Neural crest cell (in vitro differentiated cells): Measurements from ENCODE around the gene CREG2. TPM values are rescaled to one million over a fixed set of nuclear protein-coding genes. Genes with fewer than 3 reads are reported as not detected.

ENCODE experiments used
- DNase-seq: peaks from one replicate; pipeline ENCODE4 v3.0.0; 2021; ENCODE audit warnings: low read depth, mixed read lengths, low spot score
- H3K27ac Mint-ChIP-seq: one replicate; pipeline ENCODE4 v1.8.0; 2021; ENCODE audit warnings: mild to moderate bottlenecking, mixed read lengths; ENCODE audit not compliant: unreplicated experiment
- H3K27me3 Mint-ChIP-seq: 2 replicates; pipeline ENCODE4 v1.8.0; 2021; ENCODE audit warnings: low read depth, mild to moderate bottlenecking, mixed read lengths
- H3K36me3 Mint-ChIP-seq: 2 replicates; pipeline ENCODE4 v1.8.0; 2021; ENCODE audit warnings: low read depth, mild to moderate bottlenecking, mixed read lengths
- H3K4me1 Mint-ChIP-seq: 2 replicates; pipeline ENCODE4 v1.8.0; 2021; ENCODE audit warnings: mixed read lengths
- H3K4me3 Mint-ChIP-seq: one replicate; pipeline ENCODE4 v1.8.0; 2021; ENCODE audit warnings: mild to moderate bottlenecking, mixed read lengths
- H3K9me3 Mint-ChIP-seq: 2 replicates; pipeline ENCODE4 v1.8.0; 2021; ENCODE audit warnings: mixed read lengths
- long read RNA-seq: library from polyadenylated mRNA; unstranded; transcript quantifications from one replicate; pipeline ENCODE4 v2.0.0, GENCODE V29; 2020
- total RNA-seq: library from RNA; stranded (reverse); gene quantifications from 2 replicates; pipeline ENCODE4 v1.2.1, GENCODE V29; 2021
- TF ChIP-seq, protein P1 (sequence below): fragments of 200-600 bp; sonication (generic); conservative IDR thresholded peaks from 2 replicates; pipeline ENCODE4 v1.5.0; 2021; ENCODE audit warnings: antibody characterized with exemption, mild to moderate bottlenecking

Gene CREG2, protein sequence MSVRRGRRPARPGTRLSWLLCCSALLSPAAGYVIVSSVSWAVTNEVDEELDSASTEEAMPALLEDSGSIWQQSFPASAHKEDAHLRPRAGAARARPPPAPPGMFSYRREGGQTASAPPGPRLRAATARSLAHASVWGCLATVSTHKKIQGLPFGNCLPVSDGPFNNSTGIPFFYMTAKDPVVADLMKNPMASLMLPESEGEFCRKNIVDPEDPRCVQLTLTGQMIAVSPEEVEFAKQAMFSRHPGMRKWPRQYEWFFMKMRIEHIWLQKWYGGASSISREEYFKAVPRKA
- total RNA-seq = 0.63 TPM in 1 of 2 replicates, not detected in the other
- long read RNA-seq = 0 reads

DNA sequence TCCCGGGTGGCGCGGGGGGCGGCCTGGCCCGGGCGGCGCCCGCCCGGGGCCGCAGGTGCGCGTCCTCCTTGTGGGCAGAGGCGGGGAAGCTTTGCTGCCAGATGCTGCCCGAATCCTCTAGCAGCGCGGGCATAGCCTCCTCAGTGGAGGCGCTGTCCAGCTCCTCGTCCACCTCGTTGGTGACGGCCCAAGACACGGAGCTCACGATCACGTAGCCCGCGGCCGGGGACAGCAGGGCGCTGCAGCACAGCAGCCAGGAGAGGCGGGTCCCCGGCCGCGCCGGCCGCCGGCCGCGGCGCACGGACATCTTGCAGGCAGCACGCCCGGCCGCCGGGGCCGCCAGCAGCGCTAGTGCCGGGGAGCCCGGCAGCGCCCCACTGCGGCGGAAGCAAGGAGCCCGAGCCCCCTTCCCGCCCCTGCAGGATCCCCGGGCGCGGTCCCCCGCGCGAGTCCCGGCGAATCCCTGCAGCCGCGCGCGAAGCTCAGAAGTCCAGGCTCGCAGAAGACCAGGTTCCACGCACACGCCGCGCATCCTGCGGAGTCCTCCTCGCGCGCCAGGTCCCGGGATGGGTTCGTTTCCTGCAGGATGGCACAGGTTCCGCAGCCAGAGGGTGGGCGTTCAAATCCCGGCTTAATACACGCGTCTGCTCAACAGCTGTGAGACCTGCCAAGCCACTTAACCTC lies at the start of gene CREG2:
Gene CREG2 (minus strand): TSS at position 353 of the 684 bp plus-strand sequence. CDS start 46 bp downstream, at position 307.
- Mint-ChIP-seq H3K27ac (no peak within 1 kb of the TSS), H3K9me3 (no peaks in the 10 kb centered on the region), H3K36me3 (no peaks in the 10 kb centered on the region), H3K27me3 (peaks cover 83% of the 10 kb centered on the region), H3K4me1 (peaks cover 12% of the 10 kb centered on the region), H3K4me3 (peak within 1 kb of the TSS; percentile 72)
- TF ChIP-seq, protein P1, sequence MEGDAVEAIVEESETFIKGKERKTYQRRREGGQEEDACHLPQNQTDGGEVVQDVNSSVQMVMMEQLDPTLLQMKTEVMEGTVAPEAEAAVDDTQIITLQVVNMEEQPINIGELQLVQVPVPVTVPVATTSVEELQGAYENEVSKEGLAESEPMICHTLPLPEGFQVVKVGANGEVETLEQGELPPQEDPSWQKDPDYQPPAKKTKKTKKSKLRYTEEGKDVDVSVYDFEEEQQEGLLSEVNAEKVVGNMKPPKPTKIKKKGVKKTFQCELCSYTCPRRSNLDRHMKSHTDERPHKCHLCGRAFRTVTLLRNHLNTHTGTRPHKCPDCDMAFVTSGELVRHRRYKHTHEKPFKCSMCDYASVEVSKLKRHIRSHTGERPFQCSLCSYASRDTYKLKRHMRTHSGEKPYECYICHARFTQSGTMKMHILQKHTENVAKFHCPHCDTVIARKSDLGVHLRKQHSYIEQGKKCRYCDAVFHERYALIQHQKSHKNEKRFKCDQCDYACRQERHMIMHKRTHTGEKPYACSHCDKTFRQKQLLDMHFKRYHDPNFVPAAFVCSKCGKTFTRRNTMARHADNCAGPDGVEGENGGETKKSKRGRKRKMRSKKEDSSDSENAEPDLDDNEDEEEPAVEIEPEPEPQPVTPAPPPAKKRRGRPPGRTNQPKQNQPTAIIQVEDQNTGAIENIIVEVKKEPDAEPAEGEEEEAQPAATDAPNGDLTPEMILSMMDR = peak; percentile 72
- DNase-seq = peak; percentile 70

DNA sequence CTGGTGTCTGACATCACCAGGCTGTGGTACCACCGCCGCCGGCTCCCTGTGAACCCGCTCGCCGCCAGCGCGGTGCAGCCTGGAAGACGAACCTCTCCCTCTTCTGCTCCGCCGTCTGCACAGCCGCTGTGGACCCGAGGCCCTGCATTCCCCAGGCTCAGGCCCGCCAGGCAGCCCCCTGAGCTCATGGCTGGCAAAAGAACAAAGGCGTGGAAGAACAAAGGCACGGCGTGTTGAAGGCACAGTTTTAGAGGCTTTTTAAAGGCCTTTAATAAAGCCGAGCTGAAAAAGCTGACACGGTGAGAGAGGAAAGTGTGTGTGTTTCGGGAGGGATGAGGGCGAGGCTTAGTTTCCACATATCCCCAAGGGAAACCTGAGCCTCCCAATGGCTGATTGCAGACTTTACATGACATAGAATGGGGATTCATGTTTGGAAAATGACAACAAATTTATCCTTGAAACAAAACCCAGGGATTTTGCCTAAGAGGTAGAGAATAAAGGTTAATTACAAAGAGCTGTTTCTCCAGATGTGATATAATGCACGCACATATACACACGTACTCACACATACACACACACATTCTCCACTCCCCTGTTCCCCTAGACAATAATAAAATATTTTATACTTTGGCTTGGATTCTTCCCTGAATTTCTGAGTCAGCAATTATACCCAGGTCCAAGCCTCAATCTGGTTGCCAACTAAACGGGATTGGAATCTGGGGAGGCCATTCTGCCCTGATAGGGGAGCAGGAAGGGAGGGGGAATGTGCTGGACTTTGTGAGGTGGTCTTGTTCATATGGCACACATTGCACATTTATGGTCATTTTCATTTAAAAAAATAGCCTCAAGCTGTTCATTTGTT lies 47.9 kb upstream of the CREG2 start:
- no peaks in the 10 kb centered on the region for H3K27me3 Mint-ChIP-seq
- H3K4me1 Mint-ChIP-seq = peaks cover 12% of the 10 kb centered on the region
- peak; percentile 45 for DNase-seq
- H3K36me3 Mint-ChIP-seq = no peaks in the 10 kb centered on the region
- no peaks in the 10 kb centered on the region for H3K9me3 Mint-ChIP-seq
- peak overlapping the region; percentile 0 for H3K4me3 Mint-ChIP-seq
- TF ChIP-seq, protein P1 = no peak
- peak overlapping the region; percentile 92 for H3K27ac Mint-ChIP-seq

DNA sequence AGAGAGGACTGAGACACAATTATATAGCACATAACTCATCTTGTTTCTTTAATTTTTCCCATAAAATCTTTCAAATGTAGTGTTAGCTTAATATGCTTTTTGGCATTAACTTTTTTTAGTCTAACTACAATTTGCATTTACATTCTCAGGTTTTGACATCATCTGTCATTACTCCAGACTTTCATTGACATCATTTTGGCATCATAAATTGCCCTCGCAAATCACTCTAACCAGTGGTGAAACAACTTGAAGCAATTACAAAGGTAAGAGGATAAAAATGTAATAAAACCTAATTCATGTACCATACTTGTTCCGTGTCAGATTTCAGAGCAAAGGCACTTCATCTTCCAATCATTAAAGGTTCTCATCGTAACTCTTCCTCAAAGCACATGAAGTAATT lies 46.2 kb upstream of the CREG2 start:
- no peaks in the 10 kb centered on the region for H3K9me3 Mint-ChIP-seq
- H3K4me3 Mint-ChIP-seq = no peak overlapping the region
- H3K27ac Mint-ChIP-seq = no peak overlapping the region
- H3K4me1 Mint-ChIP-seq = peaks cover 12% of the 10 kb centered on the region
- no peaks in the 10 kb centered on the region for H3K36me3 Mint-ChIP-seq
- H3K27me3 Mint-ChIP-seq = no peaks in the 10 kb centered on the region
- DNase-seq = no peak
- TF ChIP-seq, protein P1 = no peak

DNA sequence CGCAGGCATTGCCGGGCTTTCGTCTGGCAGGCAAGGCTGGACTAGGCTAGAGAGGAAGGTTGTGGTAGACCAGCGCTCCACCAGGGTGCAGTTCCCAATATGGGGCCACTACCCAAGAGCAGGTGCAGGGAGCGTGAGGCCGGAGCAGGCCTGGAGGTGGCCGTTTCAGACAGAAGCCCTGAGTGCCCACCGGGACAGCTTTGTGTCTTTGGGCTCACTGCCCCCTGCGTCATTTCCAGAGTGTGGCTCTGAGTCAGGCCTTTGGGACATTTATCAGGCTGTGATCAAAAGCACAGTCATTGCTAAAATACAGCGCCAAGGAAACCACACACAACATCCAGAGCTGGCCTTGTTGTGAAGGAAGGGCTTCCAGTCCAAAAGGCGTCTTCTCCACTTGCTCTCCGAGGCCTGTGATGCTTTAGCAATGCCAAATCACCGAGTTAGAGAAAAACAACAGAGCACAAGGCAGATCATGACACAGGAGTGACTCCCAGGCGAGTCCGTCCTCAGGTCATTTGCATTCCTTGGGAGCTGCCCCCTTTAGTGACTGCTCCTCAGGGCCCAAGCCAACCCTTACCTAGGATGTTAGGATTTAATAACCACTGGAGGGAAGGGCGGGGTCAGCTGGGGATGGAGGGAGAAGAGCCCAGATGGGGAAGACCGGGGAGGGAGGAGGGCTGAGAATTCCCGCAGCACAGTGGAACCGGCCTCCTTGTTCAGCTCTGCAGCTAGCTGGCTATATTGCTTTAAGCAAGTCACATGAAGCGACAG lies 45.3 kb upstream of the CREG2 start:
- H3K4me1 Mint-ChIP-seq = peaks cover 12% of the 10 kb centered on the region

More for the DNA sequence above, 45.3 kb upstream of the CREG2 start:
- TF ChIP-seq, protein P1 = no peak
- no peaks in the 10 kb centered on the region for H3K27me3 Mint-ChIP-seq
- H3K36me3 Mint-ChIP-seq = no peaks in the 10 kb centered on the region
- H3K9me3 Mint-ChIP-seq = no peaks in the 10 kb centered on the region
- H3K27ac Mint-ChIP-seq = no peak overlapping the region
- no peak for DNase-seq
- no peak overlapping the region for H3K4me3 Mint-ChIP-seq
